Activated T-helper 1 cell treated with anti-CD3 and anti-CD28 coated beads, Interleukin-12 subunit alpha, Interleukin-12 subunit beta, Interleukin-2, Interleukin-4 antibody, amounts not matched to agents 30 ng/mL and 10 ng/mL and 1 ng/mL, durations not matched to agents 14 hours and 24 hours and 36 hours (primary cell): ENCODE data around the gene UBE2V1. TPM values are rescaled to one million over a fixed set of nuclear protein-coding genes. Genes with fewer than 3 reads are reported as not detected.

ENCODE experiments used
- DNase-seq: peaks from one replicate; pipeline ENCODE4 v3.0.0; 2021; ENCODE audit warnings: low spot score
- H3K27ac Mint-ChIP-seq: one replicate; pipeline ENCODE4 v1.8.0; 2021; ENCODE audit warnings: mild to moderate bottlenecking, mixed read lengths
- H3K27me3 Mint-ChIP-seq: one replicate; pipeline ENCODE4 v1.8.0; 2022; ENCODE audit warnings: mild to moderate bottlenecking, moderate library complexity, mixed read lengths; ENCODE audit not compliant: insufficient read depth
- H3K36me3 Mint-ChIP-seq: one replicate; pipeline ENCODE4 v1.8.0; 2021; ENCODE audit warnings: low read depth, mixed read lengths
- H3K4me1 Mint-ChIP-seq: one replicate; pipeline ENCODE4 v1.8.0; 2021; ENCODE audit warnings: low read depth, mixed read lengths
- H3K4me3 Mint-ChIP-seq: one replicate; pipeline ENCODE4 v1.8.0; 2021; ENCODE audit warnings: mild to moderate bottlenecking, moderate library complexity, mixed read lengths
- H3K9me3 Mint-ChIP-seq: one replicate; pipeline ENCODE4 v1.8.0; 2021; ENCODE audit warnings: mixed read lengths
- intact Hi-C: fragments of 100-400 bp; cut with micrococcal nuclease; formaldehyde crosslinking; loops from one replicate; pipeline ENCODE4 v1.15.1; 2024
- total RNA-seq: library from RNA; stranded (reverse); gene quantifications from 2 replicates; pipeline ENCODE4 v1.2.3, GENCODE V29; 2022

UBE2V1 gene
- total RNA-seq, 1 donor from 2014 or later, result 170 TPM

DNA sequence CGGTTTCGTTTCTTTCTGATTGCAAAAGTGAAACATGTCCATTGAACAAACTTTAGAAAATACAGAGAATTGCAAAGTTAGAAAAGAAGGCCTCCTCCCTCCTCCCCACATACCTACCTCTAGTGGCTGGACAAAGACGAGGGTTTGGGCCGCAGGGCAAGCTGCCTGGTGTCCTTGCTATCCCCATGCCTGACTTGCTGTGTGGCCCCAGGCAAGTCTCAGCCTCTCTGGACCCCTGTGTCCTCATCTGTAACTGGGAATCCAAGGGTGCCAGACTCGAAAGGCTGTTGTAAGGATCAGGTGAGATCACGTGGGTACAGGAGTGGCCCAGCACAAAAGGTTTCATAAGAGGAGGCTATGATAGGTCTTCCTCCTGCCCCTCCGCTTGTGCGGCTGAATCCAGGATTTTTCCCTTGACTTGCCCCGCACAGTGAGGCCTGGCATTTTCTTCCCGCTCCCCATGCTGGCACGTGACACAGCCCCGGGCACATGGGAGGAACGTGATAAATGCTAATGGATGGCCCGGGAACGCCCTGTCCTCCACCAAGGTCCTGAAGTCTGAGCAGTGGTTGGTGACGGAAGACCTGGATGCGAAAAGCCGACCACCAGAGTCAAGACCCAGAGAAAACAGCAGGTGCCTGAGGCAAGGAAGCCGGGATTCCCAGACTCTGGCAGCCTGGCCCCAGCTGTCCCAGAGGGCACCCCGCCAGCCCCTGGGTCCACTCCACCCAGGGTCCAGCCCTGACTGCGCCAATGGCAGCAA is 55.8 kb downstream of the UBE2V1 start:
- H3K4me1 Mint-ChIP-seq, result no peaks in the 10 kb centered on the region
- no peaks in the 10 kb centered on the region for H3K36me3 Mint-ChIP-seq
- H3K27me3 Mint-ChIP-seq, result peaks cover 7% of the 10 kb centered on the region
- no peak overlapping the region for H3K4me3 Mint-ChIP-seq
- no peak for DNase-seq
- intact Hi-C loops, result no loop called here
- H3K27ac Mint-ChIP-seq, result no peak overlapping the region
- H3K9me3 Mint-ChIP-seq, result no peaks in the 10 kb centered on the region

DNA sequence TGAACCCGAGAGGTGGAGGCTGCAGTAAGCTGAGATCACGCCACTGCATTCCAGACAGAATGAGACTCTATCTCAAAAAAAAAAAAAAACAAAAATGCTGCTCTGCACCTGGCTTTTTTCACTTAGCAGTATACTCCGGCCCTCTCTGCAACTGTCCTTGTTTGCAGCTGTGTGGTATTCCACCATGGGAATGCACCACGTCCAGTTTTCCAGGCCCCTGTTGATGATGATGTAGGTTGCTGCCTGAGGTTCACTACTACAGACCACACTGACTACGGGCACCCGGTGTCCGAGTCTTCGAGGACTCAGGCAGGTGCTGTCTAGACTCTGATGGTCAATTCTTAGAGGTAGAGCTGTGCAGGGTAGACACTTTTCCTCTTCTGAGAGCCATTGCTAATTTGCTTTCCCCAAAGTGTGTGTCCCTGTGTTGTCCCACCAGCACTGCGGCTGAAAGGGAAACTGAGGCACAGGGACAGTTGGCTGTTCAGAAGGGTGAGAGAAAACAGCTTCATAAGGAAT is 56.5 kb downstream of the UBE2V1 start:
- Mint-ChIP-seq H3K36me3 (no peaks in the 10 kb centered on the region), H3K4me1 (no peaks in the 10 kb centered on the region), H3K4me3 (no peak overlapping the region), H3K27me3 (peaks cover 7% of the 10 kb centered on the region), H3K27ac (no peak overlapping the region), H3K9me3 (no peaks in the 10 kb centered on the region)
- DNase-seq, result no peak
- intact Hi-C loops, result no loop called here

DNA sequence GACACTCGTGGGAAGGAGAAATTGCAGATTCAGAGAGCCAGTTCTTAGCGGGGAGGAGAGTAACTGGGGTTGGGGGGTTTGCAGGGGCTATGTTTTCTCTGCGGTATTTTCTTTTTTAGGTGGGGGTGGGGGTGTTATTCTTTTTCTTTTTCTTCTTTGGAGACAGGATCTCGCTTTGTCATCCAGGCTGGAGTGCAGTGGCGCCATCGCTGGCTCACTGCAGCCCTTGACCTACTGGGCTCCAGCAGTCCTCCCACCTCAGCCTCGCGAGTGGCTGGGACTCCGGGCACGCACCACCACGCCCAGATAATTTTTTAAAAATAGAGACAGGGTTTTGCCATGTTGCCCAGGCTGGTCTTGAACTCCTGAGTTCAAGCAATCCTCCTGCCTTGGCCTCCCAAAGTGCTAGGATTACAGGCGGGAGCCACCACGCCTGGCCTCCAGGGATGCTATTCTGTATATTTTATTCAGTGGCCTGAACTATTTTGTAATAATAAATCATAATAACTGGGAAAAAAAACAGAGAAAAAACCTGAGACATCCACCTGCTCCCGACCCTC is 57.3 kb downstream of the UBE2V1 start:
- H3K36me3 Mint-ChIP-seq, result no peaks in the 10 kb centered on the region
- H3K27ac Mint-ChIP-seq, result no peak overlapping the region
- H3K4me1 Mint-ChIP-seq, result no peaks in the 10 kb centered on the region
- no peaks in the 10 kb centered on the region for H3K9me3 Mint-ChIP-seq
- no peak for DNase-seq
- no peak overlapping the region for H3K4me3 Mint-ChIP-seq
- intact Hi-C loops, result no loop called here
- peaks cover 4% of the 10 kb centered on the region for H3K27me3 Mint-ChIP-seq

DNA sequence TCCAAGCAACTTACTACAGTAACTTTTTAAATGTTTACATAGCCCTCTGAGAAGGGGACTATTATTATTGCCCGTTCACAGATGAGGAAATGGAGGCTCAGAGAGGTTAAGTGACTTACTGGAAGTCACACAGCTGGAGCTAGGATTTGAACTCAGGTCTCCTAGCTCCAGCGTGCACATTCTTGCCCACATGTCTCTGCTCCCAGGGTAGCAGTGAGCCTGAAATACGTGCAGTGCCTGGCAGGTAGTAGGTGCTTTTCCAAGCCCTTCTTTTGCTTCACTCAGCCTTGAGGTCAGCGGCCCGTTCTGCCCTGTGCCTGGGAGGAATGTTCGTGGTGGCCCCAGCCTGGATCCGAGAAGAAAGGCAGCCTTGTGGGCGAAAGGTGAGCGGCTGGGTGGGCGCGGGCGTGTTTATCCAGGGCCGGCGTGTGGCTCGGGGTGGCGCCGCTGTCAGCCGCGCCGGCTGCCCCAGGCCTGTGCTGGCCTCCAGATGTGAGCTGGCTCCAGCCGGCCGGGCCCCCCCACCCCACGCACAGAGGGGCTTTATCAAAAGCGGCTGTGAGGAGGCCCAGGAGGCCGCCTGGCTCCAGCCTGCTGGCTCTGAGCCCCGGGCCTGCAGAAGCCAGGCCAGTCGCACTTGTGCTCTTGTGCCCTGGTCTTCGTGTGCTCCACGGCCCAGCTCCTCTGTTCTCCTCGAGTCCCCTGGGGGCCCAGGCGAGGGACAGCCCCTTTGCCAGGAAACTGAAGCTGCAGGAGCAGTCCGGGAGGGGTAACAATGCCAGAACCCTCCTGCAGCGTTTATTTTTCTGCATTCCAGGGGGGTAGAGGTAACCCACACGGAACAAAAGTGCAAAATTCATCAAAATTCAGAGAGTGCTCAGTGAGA is 58.1 kb downstream of the UBE2V1 start:
- H3K27ac Mint-ChIP-seq, result no peak overlapping the region
- no peaks in the 10 kb centered on the region for H3K4me1 Mint-ChIP-seq
- no peak for DNase-seq
- no peaks in the 10 kb centered on the region for H3K36me3 Mint-ChIP-seq
- no peak overlapping the region for H3K4me3 Mint-ChIP-seq
- peaks cover 4% of the 10 kb centered on the region for H3K27me3 Mint-ChIP-seq
- intact Hi-C loops, result no loop called here
- H3K9me3 Mint-ChIP-seq, result no peaks in the 10 kb centered on the region

DNA sequence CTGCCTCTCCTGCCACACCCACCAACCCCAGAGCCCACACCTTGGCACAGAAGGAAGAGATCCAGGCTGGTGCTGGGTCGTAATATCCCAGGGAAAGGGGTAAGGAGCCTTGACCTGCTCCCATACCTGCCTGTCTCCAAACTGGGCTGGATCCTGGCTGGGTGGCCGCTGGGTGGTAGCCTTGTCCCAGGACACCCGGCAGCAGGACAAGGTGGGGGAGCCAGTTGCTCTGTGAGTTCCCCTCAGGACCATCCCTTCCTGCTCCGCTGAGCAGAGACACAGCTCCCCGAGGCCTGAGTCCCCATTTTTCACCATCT is 58.8 kb downstream of the UBE2V1 start:
- H3K36me3 Mint-ChIP-seq, result no peaks in the 10 kb centered on the region
- peaks cover 4% of the 10 kb centered on the region for H3K27me3 Mint-ChIP-seq
- DNase-seq, result no peak
- no peak overlapping the region for H3K4me3 Mint-ChIP-seq
- no peaks in the 10 kb centered on the region for H3K4me1 Mint-ChIP-seq
- no peak overlapping the region for H3K27ac Mint-ChIP-seq
- no peaks in the 10 kb centered on the region for H3K9me3 Mint-ChIP-seq
- intact Hi-C loops, result no loop called here

DNA sequence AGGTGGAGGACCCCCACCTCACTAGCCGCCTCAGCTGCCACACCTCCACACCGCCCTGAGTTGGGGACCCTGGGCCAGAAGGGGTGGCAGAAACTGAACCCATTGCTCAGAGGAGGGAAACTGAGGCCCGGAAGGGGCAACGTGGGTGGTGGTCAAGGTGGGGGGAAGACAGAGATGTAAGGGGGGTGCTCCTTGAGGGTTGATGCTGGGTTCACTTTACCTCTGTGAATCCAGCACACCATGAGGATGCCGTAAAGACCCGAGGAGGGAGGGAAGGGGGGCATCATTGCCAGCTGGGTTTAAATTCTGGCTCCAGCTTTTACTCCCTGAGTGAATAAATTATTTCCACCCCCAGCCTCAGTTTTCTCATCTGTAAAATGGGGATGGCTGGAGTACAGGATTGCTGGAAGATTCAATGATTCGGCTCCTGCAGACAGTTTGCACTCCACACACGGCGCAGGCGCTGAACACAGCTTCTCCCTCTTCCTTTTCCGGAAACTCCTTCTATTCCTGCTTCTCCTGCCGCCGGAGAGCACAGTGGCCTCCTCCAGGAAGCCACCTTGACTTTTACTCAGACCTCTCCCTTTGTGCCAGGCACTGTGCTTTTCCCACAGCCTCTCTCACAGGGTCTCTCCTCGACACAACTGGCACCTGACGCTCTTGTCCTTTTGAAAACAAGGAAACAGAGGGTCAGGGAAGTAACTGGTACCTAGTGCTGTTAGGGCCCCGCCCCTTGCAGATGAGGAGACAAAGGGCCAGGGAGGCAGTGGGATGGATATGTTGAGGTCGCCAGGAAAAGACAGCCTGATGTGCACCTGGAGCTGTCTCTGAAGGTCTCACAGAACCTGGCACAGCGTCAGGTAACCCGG is 59.4 kb downstream of the UBE2V1 start:
- H3K36me3 Mint-ChIP-seq, result no peaks in the 10 kb centered on the region
- peaks cover 3% of the 10 kb centered on the region for H3K4me1 Mint-ChIP-seq
- H3K27ac Mint-ChIP-seq, result no peak overlapping the region
- H3K27me3 Mint-ChIP-seq, result peaks cover 6% of the 10 kb centered on the region
- no peaks in the 10 kb centered on the region for H3K9me3 Mint-ChIP-seq
- no peak for DNase-seq
- intact Hi-C loops, result no loop called here
- H3K4me3 Mint-ChIP-seq, result no peak overlapping the region

DNA sequence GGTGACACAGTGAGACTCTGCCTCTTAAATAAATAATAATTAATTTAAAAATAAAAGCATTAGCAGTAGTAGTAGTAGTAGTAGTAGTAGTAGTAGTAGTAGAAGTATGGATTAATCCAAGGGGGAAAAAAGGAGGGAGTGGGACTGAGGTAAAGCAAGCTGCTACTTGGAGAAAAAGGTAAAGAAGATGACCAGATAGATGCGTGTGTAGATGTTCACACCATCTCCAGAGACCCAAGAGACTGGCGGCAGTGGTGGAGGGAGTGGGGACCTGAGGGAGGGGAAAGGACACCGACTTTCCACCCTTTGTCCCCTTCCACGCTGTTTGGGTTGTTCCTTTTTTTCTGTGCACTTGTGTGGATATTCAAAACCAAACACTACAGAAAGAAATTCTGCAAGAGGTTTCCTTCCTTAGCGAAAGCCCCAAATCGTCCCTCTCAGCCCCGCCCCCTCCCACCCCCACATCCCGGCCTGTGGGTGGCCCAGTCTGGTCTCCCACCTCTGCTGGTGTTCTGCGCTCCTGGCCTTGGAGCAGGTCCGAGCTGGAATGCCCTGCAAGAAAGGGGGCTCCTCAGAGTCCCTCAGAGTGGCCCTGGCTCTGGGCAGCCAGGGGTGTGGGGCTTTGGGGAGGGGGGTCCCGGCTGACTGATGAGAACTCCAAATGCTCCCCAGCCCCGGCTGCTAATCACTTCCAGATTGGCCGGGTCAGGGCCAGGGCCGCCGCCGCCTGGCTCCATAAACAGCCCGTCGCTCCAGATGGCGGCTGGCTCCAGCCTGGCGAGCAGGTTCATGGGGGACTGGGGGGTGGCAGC is 60.2 kb downstream of the UBE2V1 start:
- no peak overlapping the region for H3K27ac Mint-ChIP-seq
- no peaks in the 10 kb centered on the region for H3K9me3 Mint-ChIP-seq
- no peak for DNase-seq
- peaks cover 4% of the 10 kb centered on the region for H3K4me1 Mint-ChIP-seq
- H3K36me3 Mint-ChIP-seq, result no peaks in the 10 kb centered on the region
- intact Hi-C loops, result no loop called here
- peaks cover 11% of the 10 kb centered on the region for H3K27me3 Mint-ChIP-seq
- no peak overlapping the region for H3K4me3 Mint-ChIP-seq

DNA sequence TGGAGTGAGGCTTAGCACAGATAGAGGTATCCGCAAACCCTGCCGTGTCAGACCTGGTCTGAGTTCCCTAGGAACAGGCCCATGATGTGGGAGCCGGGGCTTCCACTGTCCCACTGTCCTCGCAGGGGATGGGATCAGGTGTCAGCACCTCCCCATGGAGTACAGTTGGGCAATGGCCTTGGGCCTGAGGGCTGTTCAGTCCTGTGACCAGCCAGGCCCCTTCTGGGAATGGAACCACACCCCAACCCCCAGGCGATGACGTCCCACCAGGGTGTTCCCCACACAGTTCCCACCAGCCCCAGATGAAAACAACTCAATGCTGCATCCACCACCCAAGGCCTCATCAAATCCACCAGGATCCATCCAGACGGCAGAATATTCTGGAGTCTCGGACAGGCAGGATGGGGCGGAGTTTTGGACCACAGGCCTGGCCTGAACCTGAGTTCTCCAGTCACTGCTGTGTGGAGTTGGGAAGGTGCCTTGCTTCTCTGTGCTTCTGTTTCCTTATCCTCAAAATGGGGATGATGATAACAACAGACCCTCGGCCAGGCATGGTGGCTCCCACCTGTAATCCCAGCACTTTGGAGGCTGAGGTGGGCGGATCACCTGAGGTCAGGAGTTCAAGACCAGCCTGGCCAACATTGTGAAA is 62.2 kb downstream of the UBE2V1 start:
- no peak for DNase-seq
- no peak overlapping the region for H3K27ac Mint-ChIP-seq
- no peak overlapping the region for H3K4me3 Mint-ChIP-seq
- H3K36me3 Mint-ChIP-seq, result no peaks in the 10 kb centered on the region
- H3K4me1 Mint-ChIP-seq, result peaks cover 4% of the 10 kb centered on the region
- intact Hi-C loops, result no loop called here
- peaks cover 13% of the 10 kb centered on the region for H3K27me3 Mint-ChIP-seq
- no peaks in the 10 kb centered on the region for H3K9me3 Mint-ChIP-seq

DNA sequence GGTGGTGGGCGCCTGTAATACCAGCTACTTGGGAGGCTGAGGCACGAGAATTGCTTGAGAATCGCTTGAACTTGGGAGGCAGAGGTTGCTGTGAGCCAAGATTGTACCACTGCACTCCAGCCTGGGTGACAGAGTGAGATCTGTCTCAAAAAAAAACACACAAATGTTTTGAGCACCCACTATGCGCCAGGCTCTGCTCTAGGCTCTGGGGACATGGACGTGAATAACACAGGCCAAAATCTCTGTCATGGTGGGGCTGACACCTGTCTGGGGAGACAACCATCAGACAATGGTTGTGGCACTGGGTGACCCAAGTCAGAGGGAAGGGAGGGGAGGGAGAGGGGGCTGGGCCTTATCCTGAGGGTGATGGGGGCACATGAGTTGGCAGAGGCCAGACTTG is 62.7 kb downstream of the UBE2V1 start:
- no peak for DNase-seq
- Mint-ChIP-seq H3K36me3 (no peaks in the 10 kb centered on the region), H3K4me1 (peaks cover 4% of the 10 kb centered on the region), H3K4me3 (no peak overlapping the region), H3K9me3 (no peaks in the 10 kb centered on the region), H3K27ac (no peak overlapping the region), H3K27me3 (peaks cover 15% of the 10 kb centered on the region)
- intact Hi-C loops, result no loop called here

DNA sequence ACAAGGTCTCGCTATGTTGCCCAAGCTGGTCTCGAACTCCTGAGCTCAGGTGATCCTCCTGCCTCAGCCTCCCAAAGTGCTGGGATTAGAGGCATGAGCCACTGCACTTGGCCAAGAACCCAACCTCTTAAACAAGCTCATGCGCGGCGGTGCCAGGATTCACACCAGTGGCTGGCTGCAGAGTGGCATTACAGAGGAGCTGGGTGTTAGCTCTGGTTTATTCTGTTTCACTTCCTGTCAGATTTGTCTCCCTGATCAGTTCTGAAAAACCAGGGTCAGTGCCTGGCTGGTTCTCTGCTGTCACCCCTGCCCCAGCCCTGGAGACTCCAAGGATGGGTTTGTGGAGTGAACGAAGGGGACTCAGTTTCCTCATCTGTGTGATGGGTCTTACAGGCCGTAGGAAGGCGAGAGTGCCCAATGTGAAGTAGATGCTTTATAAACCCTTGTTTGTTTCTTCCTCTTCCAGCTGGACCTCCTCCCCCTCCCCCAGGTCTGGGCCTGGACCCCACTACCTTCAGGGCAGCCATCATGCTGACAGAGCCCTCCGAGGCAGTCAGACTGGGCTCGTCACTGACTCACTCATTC is 63.4 kb downstream of the UBE2V1 start:
- DNase-seq, result no peak
- Mint-ChIP-seq H3K27ac (no peak overlapping the region), H3K9me3 (no peaks in the 10 kb centered on the region), H3K4me3 (no peak overlapping the region), H3K4me1 (peaks cover 4% of the 10 kb centered on the region), H3K36me3 (no peaks in the 10 kb centered on the region), H3K27me3 (peaks cover 14% of the 10 kb centered on the region)
- intact Hi-C loops, result no loop called here

DNA sequence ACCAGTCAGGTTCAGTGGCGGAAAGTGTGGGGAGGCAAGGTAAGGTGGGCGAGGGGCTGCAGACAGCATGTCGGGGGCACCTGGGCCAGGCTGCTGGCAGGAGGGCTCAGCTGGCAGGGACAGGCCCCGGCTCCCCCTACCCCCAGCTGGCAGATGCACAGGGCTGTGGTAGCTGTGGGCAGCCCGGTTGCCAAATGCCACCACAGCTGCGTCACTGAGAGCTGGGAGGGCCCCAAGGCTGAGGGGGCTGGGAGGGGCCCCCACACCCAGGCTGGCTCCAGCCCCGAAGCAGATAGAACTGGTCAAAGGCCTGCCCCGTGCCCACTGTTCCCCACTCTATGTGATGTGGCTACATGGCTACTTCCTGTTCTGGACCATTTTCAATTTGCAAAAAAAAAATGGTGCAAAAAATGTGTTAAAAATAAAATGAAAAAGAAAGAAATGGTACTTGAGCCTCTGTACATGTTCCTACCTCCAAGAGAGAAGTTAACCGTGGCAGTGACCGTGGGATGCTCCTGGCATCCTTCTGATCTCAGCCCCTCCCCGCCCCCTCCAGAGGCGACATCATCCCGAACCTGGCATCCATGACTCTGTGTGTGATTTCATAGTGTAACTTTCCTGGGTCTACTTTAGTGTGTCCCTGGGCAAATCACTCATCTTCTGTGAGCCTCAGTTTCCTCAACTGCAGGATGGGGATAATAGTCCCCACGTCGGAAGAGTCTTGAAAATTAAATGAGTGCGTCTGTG is 64.4 kb downstream of the UBE2V1 start:
- H3K9me3 Mint-ChIP-seq, result no peaks in the 10 kb centered on the region
- no peak overlapping the region for H3K27ac Mint-ChIP-seq
- no peaks in the 10 kb centered on the region for H3K36me3 Mint-ChIP-seq
- H3K4me1 Mint-ChIP-seq, result peaks cover 4% of the 10 kb centered on the region
- no peak overlapping the region for H3K4me3 Mint-ChIP-seq
- H3K27me3 Mint-ChIP-seq, result peaks cover 11% of the 10 kb centered on the region
- intact Hi-C loops, result no loop called here
- DNase-seq, result no peak
